Neural progenitor cell (in vitro differentiated cells): Measurements from ENCODE around the gene NAT8. TPM values are rescaled to one million over a fixed set of nuclear protein-coding genes. Genes with fewer than 3 reads are reported as not detected.
"Not testable (repeated sequence)": the region's sequence is repeated elsewhere in the genome, so short reads cannot be mapped to it uniquely, and the experiment has no call there.

Experiments
- DNase-seq: peaks from one replicate; pipeline ENCODE4 v3.0.0-alpha.2; 2016; ENCODE audit warnings: low spot score
- H2AFZ ChIP-seq: fragments of 200-600 bp; sonication (generic); replicated peaks from 2 replicates; pipeline ENCODE4 v1.6.1; 2016; ENCODE audit warnings: antibody characterized with exemption
- H3F3A ChIP-seq: fragments of 200-600 bp; sonication (generic); 2 replicates; pipeline ENCODE4 v1.6.1; 2016; ENCODE audit warnings: antibody characterized with exemption, low read depth
- H3K27ac ChIP-seq: fragments of 200-600 bp; sonication (generic); 2 replicates; pipeline ENCODE4 v1.5.1; 2016; ENCODE audit warnings: mild to moderate bottlenecking
- H3K27me3 ChIP-seq: fragments of 200-600 bp; sonication (generic); 2 replicates; pipeline ENCODE4 v1.6.1; 2016; ENCODE audit warnings: mild to moderate bottlenecking, moderate library complexity
- H3K36me3 ChIP-seq: fragments of 200-600 bp; sonication (generic); 2 replicates; pipeline ENCODE4 v1.5.1; 2016
- H3K4me1 ChIP-seq: fragments of 200-600 bp; sonication (generic); 2 replicates; pipeline ENCODE4 v1.6.1; 2016; ENCODE audit warnings: mixed run types
- H3K4me2 ChIP-seq: fragments of 200-600 bp; sonication (generic); 2 replicates; pipeline ENCODE4 v1.6.1; 2016
- H3K4me3 ChIP-seq: fragments of 200-600 bp; sonication (generic); 2 replicates; pipeline ENCODE4 v1.5.1; 2016
- H3K79me2 ChIP-seq: fragments of 200-600 bp; sonication (generic); 2 replicates; pipeline ENCODE4 v1.6.1; 2016; ENCODE audit warnings: low read depth
- H3K9ac ChIP-seq: fragments of 200-600 bp; sonication (generic); 2 replicates; pipeline ENCODE4 v1.6.1; 2016
- H3K9me3 ChIP-seq: fragments of 200-600 bp; sonication (generic); 2 replicates; pipeline ENCODE4 v1.5.1; 2016; ENCODE audit warnings: low read depth
- H4K20me1 ChIP-seq: fragments of 200-600 bp; sonication (generic); 2 replicates; pipeline ENCODE4 v1.6.1; 2016; ENCODE audit warnings: low read depth
- H3K27ac Mint-ChIP-seq: 3 replicates; pipeline ENCODE4 v1.8.0; 2021; ENCODE audit warnings: mixed read lengths
- H3K27me3 Mint-ChIP-seq: 2 replicates; pipeline ENCODE4 v1.8.0; 2022; ENCODE audit warnings: low read depth, mild to moderate bottlenecking, inconsistent platforms, moderate library complexity, mixed read lengths; ENCODE audit not compliant: insufficient read depth
- H3K36me3 Mint-ChIP-seq: 3 replicates; pipeline ENCODE4 v1.8.0; 2021; ENCODE audit warnings: mixed read lengths
- H3K4me1 Mint-ChIP-seq: 3 replicates; pipeline ENCODE4 v1.8.0; 2021; ENCODE audit warnings: mixed read lengths
- H3K4me3 Mint-ChIP-seq: 3 replicates; pipeline ENCODE4 v1.8.0; 2021; ENCODE audit warnings: mild to moderate bottlenecking, moderate library complexity, mixed read lengths
- H3K9me3 Mint-ChIP-seq: 3 replicates; pipeline ENCODE4 v1.8.0; 2020; ENCODE audit warnings: mixed read lengths
- CTCF ChIP-seq: fragments of 200-600 bp; sonication (generic); IDR thresholded peaks from 2 replicates; pipeline ENCODE4 v1.5.1; 2017; ENCODE audit warnings: antibody characterized with exemption, mild to moderate bottlenecking
- EZH2 ChIP-seq: fragments of 200-600 bp; sonication (generic); IDR thresholded peaks from 2 replicates; pipeline ENCODE4 v1.6.1; 2017; ENCODE audit warnings: antibody characterized with exemption, mild to moderate bottlenecking, moderate library complexity
- EZH2phosphoT487 ChIP-seq: fragments of 200-600 bp; sonication (generic); IDR thresholded peaks from 2 replicates; pipeline ENCODE4 v1.6.1; 2017; ENCODE audit warnings: antibody characterized with exemption
- total RNA-seq: library from RNA; depleted of rRNA; stranded (reverse); fragments of >200 nt; gene quantifications from 2 replicates; pipeline ENCODE4 v1.2.3, GENCODE V29; 2015; ENCODE audit warnings: low replicate concordance

Gene NAT8
- total RNA-seq, 1 donor from 2014 or later: not detected

- no peaks in the 10 kb centered on the region for H3F3A ChIP-seq
- H3K79me2 ChIP-seq: no peaks in the 10 kb centered on the region
- H2AFZ ChIP-seq: no peak overlapping the region
- Mint-ChIP-seq H3K9me3 (no peaks in the 10 kb centered on the region), H3K36me3 (peaks cover 13% of the 10 kb centered on the region), H3K27me3 (no peaks in the 10 kb centered on the region), H3K4me1 (no peaks in the 10 kb centered on the region), H3K4me3 (no peak overlapping the region), H3K27ac (no peak overlapping the region)
- no peaks in the 10 kb centered on the region for H3K36me3 ChIP-seq
- no peaks in the 10 kb centered on the region for H3K9me3 ChIP-seq
- H3K4me1 ChIP-seq: no peaks in the 10 kb centered on the region
- no peak for DNase-seq
- no peaks in the 10 kb centered on the region for H4K20me1 ChIP-seq
- no peak overlapping the region for H3K4me2 ChIP-seq
- H3K4me3 ChIP-seq: no peak overlapping the region
- H3K9ac ChIP-seq: no peak overlapping the region
- H3K27me3 ChIP-seq: no peaks in the 10 kb centered on the region
- TF ChIP-seq EZH2phosphoT487 (no peak), EZH2 (no peak), CTCF (no peak)
- H3K27ac ChIP-seq: no peak overlapping the region
Observed at GRCh38 chr2:73611193-73611592, 31.0 kb downstream of the NAT8 start.

- Histone ChIP-seq H3K27ac (no peak overlapping the region), H4K20me1 (no peaks in the 10 kb centered on the region), H3K9ac (no peak overlapping the region), H3K4me2 (no peak overlapping the region), H3K27me3 (no peaks in the 10 kb centered on the region), H3F3A (no peaks in the 10 kb centered on the region), H3K36me3 (no peaks in the 10 kb centered on the region), H3K9me3 (no peaks in the 10 kb centered on the region), H3K4me3 (no peak overlapping the region), H3K4me1 (no peaks in the 10 kb centered on the region), H3K79me2 (no peaks in the 10 kb centered on the region), H2AFZ (no peak overlapping the region)
- H3K9me3 Mint-ChIP-seq: no peaks in the 10 kb centered on the region
- no peaks in the 10 kb centered on the region for H3K4me1 Mint-ChIP-seq
- no peak overlapping the region for H3K4me3 Mint-ChIP-seq
- no peak overlapping the region for H3K27ac Mint-ChIP-seq
- H3K27me3 Mint-ChIP-seq: no peaks in the 10 kb centered on the region
- TF ChIP-seq EZH2 (no peak), EZH2phosphoT487 (no peak), CTCF (no peak)
- H3K36me3 Mint-ChIP-seq: peaks cover 9% of the 10 kb centered on the region
- DNase-seq: no peak
Observed at GRCh38 chr2:73610111-73610510, 32.1 kb downstream of the NAT8 start.

GRCh38 chr2:73604589-73604988 lies 37.6 kb downstream of the NAT8 start:
- H3K27me3 ChIP-seq, H3K4me2 ChIP-seq, H3F3A ChIP-seq, H3K79me2 ChIP-seq, H3K27ac Mint-ChIP-seq, DNase-seq, H3K4me3 ChIP-seq, H3K27me3 Mint-ChIP-seq, H3K4me1 ChIP-seq, H3K4me3 Mint-ChIP-seq, H3K9ac ChIP-seq, H3K27ac ChIP-seq, H2AFZ ChIP-seq, H3K9me3 Mint-ChIP-seq, H3K36me3 ChIP-seq, H3K9me3 ChIP-seq, H4K20me1 ChIP-seq: not testable (repeated sequence)
- H3K4me1 Mint-ChIP-seq: peaks cover 17% of the 10 kb centered on the region
- peaks cover 19% of the 10 kb centered on the region for H3K36me3 Mint-ChIP-seq

GRCh38 chr2:73603099-73603588 lies 39.1 kb downstream of the NAT8 start:
- not testable (repeated sequence) for DNase-seq, H3K4me1 ChIP-seq, H3K27ac Mint-ChIP-seq, H3K79me2 ChIP-seq, H3K27me3 ChIP-seq, H3K27ac ChIP-seq, H2AFZ ChIP-seq, H3F3A ChIP-seq, H3K27me3 Mint-ChIP-seq, H3K4me2 ChIP-seq, H3K9ac ChIP-seq, H3K9me3 Mint-ChIP-seq, H4K20me1 ChIP-seq, H3K36me3 ChIP-seq, H3K4me3 ChIP-seq, H3K4me3 Mint-ChIP-seq, H3K9me3 ChIP-seq
- H3K4me1 Mint-ChIP-seq: peaks cover 17% of the 10 kb centered on the region
- H3K36me3 Mint-ChIP-seq: peaks cover 14% of the 10 kb centered on the region
